ENCODE data around the gene DUS4L.

Gene DUS4L

DNA sequence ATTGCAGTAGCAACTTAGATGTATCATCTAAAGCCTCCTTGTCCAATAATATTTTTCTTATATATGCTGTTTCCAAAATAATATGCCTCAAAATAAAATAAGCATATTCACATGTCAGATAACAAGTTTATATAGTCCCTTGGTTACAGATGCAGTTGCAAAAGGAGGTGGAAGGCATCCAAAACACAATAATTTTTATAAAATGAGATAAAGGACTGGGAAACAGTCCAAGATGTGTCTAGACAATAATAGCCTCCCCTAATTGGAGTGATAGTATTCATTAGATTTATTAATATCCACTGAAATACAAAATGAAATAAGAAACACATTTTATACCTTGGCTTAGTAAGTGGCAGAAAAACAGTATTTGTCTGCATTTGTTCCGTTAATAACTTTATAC is 46.6 kb downstream of the DUS4L start:
- in situ Hi-C loops (cut with MboI; ENCODE audit: low pct_unique_long_range_greater_than_20kb, low sequenced_read_pairs, unreplicated experiment), result no loop called here
- no peak for DNase-seq (ENCODE audit: low spot score)
- TF ChIP-seq, protein P1, sequence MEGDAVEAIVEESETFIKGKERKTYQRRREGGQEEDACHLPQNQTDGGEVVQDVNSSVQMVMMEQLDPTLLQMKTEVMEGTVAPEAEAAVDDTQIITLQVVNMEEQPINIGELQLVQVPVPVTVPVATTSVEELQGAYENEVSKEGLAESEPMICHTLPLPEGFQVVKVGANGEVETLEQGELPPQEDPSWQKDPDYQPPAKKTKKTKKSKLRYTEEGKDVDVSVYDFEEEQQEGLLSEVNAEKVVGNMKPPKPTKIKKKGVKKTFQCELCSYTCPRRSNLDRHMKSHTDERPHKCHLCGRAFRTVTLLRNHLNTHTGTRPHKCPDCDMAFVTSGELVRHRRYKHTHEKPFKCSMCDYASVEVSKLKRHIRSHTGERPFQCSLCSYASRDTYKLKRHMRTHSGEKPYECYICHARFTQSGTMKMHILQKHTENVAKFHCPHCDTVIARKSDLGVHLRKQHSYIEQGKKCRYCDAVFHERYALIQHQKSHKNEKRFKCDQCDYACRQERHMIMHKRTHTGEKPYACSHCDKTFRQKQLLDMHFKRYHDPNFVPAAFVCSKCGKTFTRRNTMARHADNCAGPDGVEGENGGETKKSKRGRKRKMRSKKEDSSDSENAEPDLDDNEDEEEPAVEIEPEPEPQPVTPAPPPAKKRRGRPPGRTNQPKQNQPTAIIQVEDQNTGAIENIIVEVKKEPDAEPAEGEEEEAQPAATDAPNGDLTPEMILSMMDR (IDR thresholded peaks at IDR 0.05; ENCODE audit: extremely low read depth, insufficient read depth, missing control alignments), result no peak

DNA sequence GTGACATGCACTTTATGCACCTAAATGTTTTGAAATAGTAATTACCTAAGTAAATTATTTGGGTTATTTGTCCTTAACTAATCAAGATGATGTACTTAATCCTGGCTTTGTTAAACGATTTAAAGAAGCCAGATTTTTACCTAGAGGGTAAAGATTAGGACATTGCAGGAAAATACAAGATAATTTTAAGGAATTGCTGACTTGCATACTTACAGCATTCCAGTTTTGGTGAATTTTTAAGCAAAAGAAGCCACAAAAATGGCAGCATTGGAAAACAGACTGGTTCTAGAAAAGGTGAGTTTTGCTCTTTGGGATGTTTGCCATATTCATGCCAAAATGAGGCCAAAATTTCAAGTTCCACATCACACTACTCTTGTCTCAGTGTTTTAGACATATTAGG is 49.7 kb downstream of the DUS4L start:
- in situ Hi-C loops (cut with MboI; ENCODE audit: low pct_unique_long_range_greater_than_20kb, low sequenced_read_pairs, unreplicated experiment), result no loop called here
- DNase-seq (ENCODE audit: low spot score), result no peak
- TF ChIP-seq, protein P1 (IDR thresholded peaks at IDR 0.05; ENCODE audit: extremely low read depth, insufficient read depth, missing control alignments), result no peak

DNA sequence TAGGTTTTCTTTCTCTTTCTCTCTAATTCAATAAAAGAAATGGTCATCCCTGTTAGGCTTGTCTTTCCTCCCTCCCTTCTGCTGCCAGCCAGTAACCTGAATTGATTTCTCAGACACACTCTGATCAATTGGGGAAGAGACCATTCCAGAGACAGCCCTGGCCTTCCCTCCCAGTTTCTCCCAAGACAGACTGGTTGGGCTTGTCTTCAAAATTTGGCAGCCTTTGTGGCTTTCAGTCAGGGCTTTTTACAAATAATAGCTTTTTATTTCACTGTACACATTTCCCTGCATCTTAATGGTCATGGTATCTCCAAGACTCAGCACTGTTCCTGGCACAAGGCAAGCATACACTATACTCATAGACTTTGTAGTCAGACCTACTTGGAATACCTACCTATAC is 50.2 kb downstream of the DUS4L start:
- in situ Hi-C loops (cut with MboI; ENCODE audit: low pct_unique_long_range_greater_than_20kb, low sequenced_read_pairs, unreplicated experiment), result no loop called here

GRCh38 chr7:107614425-107614824 is 50.7 kb downstream of the DUS4L start:
- TF ChIP-seq, protein P1 (IDR thresholded peaks at IDR 0.05; ENCODE audit: extremely low read depth, insufficient read depth, missing control alignments), result no peak
- in situ Hi-C loops (cut with MboI; ENCODE audit: low pct_unique_long_range_greater_than_20kb, low sequenced_read_pairs, unreplicated experiment), result no loop called here
- no peak for DNase-seq (ENCODE audit: low spot score)

More for the DNA sequence above, 50.2 kb downstream of the DUS4L start:
- TF ChIP-seq, protein P1 (IDR thresholded peaks at IDR 0.05; ENCODE audit: extremely low read depth, insufficient read depth, missing control alignments), result no peak
- DNase-seq (ENCODE audit: low spot score), result no peak

GRCh38 chr7:107615910-107616680 is 52.3 kb downstream of the DUS4L start:
- TF ChIP-seq, protein P1 (IDR thresholded peaks at IDR 0.05; ENCODE audit: extremely low read depth, insufficient read depth, missing control alignments), result no peak
- in situ Hi-C loops (cut with MboI; ENCODE audit: low pct_unique_long_range_greater_than_20kb, low sequenced_read_pairs, unreplicated experiment), result no loop called here
- DNase-seq (ENCODE audit: low spot score), result no peak

DNA sequence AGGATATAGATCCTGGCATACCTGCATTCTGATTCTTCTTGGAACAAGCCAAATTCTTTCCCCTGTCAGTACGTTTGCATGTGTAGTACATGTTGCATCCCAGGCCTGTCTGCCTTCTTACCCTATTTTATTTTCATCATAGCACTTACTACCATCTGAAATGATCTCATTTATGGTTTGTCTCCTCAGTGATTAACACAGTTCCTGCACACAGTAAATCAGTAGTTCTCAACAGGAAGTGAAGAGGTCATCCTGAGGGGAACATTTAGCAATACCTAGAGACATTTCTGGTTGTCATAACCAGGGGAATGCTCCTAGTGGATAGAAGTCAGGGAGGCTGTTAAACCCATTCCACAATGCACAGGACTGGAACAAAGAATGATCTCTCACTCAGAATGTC is 58.7 kb downstream of the DUS4L start:
- TF ChIP-seq, protein P1 (IDR thresholded peaks at IDR 0.05; ENCODE audit: extremely low read depth, insufficient read depth, missing control alignments), result no peak
- no peak for DNase-seq (ENCODE audit: low spot score)
- in situ Hi-C loops (cut with MboI; ENCODE audit: low pct_unique_long_range_greater_than_20kb, low sequenced_read_pairs, unreplicated experiment), result no loop called here

Data from GM13977 (cell line).